GM23338 (cell line): ENCODE measurements around the gene NOTCH1. TPM values are rescaled to one million over a fixed set of nuclear protein-coding genes. Genes with fewer than 3 reads are reported as not detected.

Experiments
- ATAC-seq: fragments of 200-7000 bp; cut with Tn5 transposase; 3 replicates; pipeline ENCODE4 v1.9.1; 2020
- DNase-seq: peaks from one replicate; pipeline ENCODE4 v3.0.0-alpha.2; 2015; ENCODE audit warnings: low spot score
- H2AFZ ChIP-seq: fragments of 200-600 bp; sonication (generic); 2 replicates; pipeline ENCODE4 v1.8.0; 2016; ENCODE audit warnings: antibody characterized with exemption, mild to moderate bottlenecking, moderate library complexity
- H3F3A ChIP-seq: fragments of 200-600 bp; sonication (generic); replicated peaks from 2 replicates; pipeline ENCODE4 v1.8.0; 2017; ENCODE audit warnings: antibody characterized with exemption, mixed run types, low read depth
- H3K27ac ChIP-seq: fragments of 200-600 bp; sonication (generic); 2 replicates; pipeline ENCODE4 v1.6.1; 2016; ENCODE audit warnings: low read depth
- H3K27me3 ChIP-seq: fragments of 200-600 bp; sonication (generic); 2 replicates; pipeline ENCODE4 v1.8.0; 2016; ENCODE audit warnings: mild to moderate bottlenecking, mixed run types, moderate library complexity; ENCODE audit not compliant: insufficient read depth
- H3K36me3 ChIP-seq: fragments of 200-600 bp; sonication (generic); 2 replicates; pipeline ENCODE4 v1.8.0; 2016; ENCODE audit warnings: mild to moderate bottlenecking; ENCODE audit not compliant: insufficient read depth
- H3K4me1 ChIP-seq: fragments of 200-600 bp; sonication (generic); 2 replicates; pipeline ENCODE4 v1.8.0; 2016; ENCODE audit warnings: mild to moderate bottlenecking, moderate library complexity; ENCODE audit not compliant: insufficient read depth
- H3K4me2 ChIP-seq: fragments of 200-600 bp; sonication (generic); 2 replicates; pipeline ENCODE4 v1.7.1; 2017; ENCODE audit warnings: mixed run types
- H3K4me3 ChIP-seq: fragments of 200-600 bp; sonication (generic); 2 replicates; pipeline ENCODE4 v1.6.1; 2016; ENCODE audit warnings: mixed run types
- H3K79me2 ChIP-seq: fragments of 200-600 bp; sonication (generic); replicated peaks from 2 replicates; pipeline ENCODE4 v1.8.0; 2017; ENCODE audit warnings: mild to moderate bottlenecking; ENCODE audit not compliant: insufficient read depth
- H3K9me2 ChIP-seq: fragments of 200-600 bp; sonication (generic); 2 replicates; pipeline ENCODE4 v1.8.0; 2017; ENCODE audit not compliant: insufficient read depth
- H4K20me1 ChIP-seq: fragments of 200-600 bp; sonication (generic); replicated peaks from 2 replicates; pipeline ENCODE4 v1.8.0; 2017; ENCODE audit warnings: mild to moderate bottlenecking; ENCODE audit not compliant: insufficient read depth
- H3K27ac Mint-ChIP-seq: 2 replicates; pipeline ENCODE4 v1.8.0; 2020; ENCODE audit warnings: inconsistent platforms, mild to moderate bottlenecking, moderate library complexity, mixed read lengths
- H3K27me3 Mint-ChIP-seq: 3 replicates; pipeline ENCODE4 v1.8.0; 2022; ENCODE audit warnings: low read depth, mild to moderate bottlenecking, moderate library complexity, mixed read lengths, inconsistent platforms; ENCODE audit not compliant: insufficient read depth, poor library complexity
- H3K36me3 Mint-ChIP-seq: 3 replicates; pipeline ENCODE4 v1.8.0; 2021; ENCODE audit warnings: low read depth, mild to moderate bottlenecking, inconsistent platforms, moderate library complexity, mixed read lengths
- H3K4me1 Mint-ChIP-seq: 3 replicates; pipeline ENCODE4 v1.8.0; 2020; ENCODE audit warnings: mild to moderate bottlenecking, inconsistent platforms, mixed read lengths
- H3K4me3 Mint-ChIP-seq: 3 replicates; pipeline ENCODE4 v1.8.0; 2021; ENCODE audit warnings: moderate library complexity, mild to moderate bottlenecking, inconsistent platforms, mixed read lengths
- H3K9me3 Mint-ChIP-seq: 3 replicates; pipeline ENCODE4 v1.8.0; 2020; ENCODE audit warnings: moderate library complexity, mild to moderate bottlenecking, inconsistent platforms, mixed read lengths
- CREB1 ChIP-seq: fragments of 250-450 bp; sonication (Bioruptor Pico); IDR thresholded peaks from 2 replicates; pipeline ENCODE4 v1.5.0; 2020; ENCODE audit warnings: low read depth, mild to moderate bottlenecking, moderate library complexity
- CTCF ChIP-seq, 2 experiments: fragments of 200-600 bp in 1 of 2; sonication (generic) in 1 of 2; conservative IDR thresholded peaks; 2 replicates each; pipeline versions ENCODE4 v1.5.1 to v1.6.1; 2016 to 2017; ENCODE audit warnings: antibody characterized with exemption in 2 of 2, low read depth in 2 of 2, mild to moderate bottlenecking in 2 of 2, moderate library complexity in 1 of 2
- ETS1 ChIP-seq: IDR thresholded peaks from 2 replicates; pipeline ENCODE4 v1.6.1; 2016; ENCODE audit warnings: antibody characterized with exemption
- EZH2 ChIP-seq: fragments of 200-600 bp; sonication (generic); IDR thresholded peaks from one replicate; pipeline ENCODE4 v1.8.0; 2017; ENCODE audit warnings: antibody characterized with exemption, mild to moderate bottlenecking, low read depth; ENCODE audit not compliant: unreplicated experiment
- EZH2phosphoT487 ChIP-seq: fragments of 200-600 bp; sonication (generic); IDR thresholded peaks from one replicate; pipeline ENCODE4 v1.8.1; 2018; ENCODE audit warnings: antibody characterized with exemption; ENCODE audit not compliant: unreplicated experiment
- JUNB ChIP-seq: IDR thresholded peaks from one replicate; pipeline ENCODE4 v1.6.1; 2016; ENCODE audit warnings: antibody characterized with exemption; ENCODE audit not compliant: unreplicated experiment
- NANOG ChIP-seq: IDR thresholded peaks from 2 replicates; pipeline ENCODE4 v1.6.1; 2016; ENCODE audit warnings: antibody characterized with exemption, borderline replicate concordance
- POLR2AphosphoS5 ChIP-seq: IDR thresholded peaks from 2 replicates; pipeline ENCODE4 v1.6.1; 2016; ENCODE audit warnings: antibody characterized with exemption, low read depth
- REST ChIP-seq: IDR thresholded peaks from one replicate; pipeline ENCODE4 v1.6.1; 2018; ENCODE audit warnings: antibody characterized with exemption; ENCODE audit not compliant: unreplicated experiment
- STAT1 ChIP-seq: IDR thresholded peaks from one replicate; pipeline ENCODE4 v1.6.1; 2016; ENCODE audit warnings: antibody characterized with exemption; ENCODE audit not compliant: unreplicated experiment
- ZNF114 ChIP-seq: fragments of 250-450 bp; sonication (Bioruptor Pico); IDR thresholded peaks from 2 replicates; pipeline ENCODE4 v1.5.0; 2020; ENCODE audit warnings: mild to moderate bottlenecking, moderate library complexity
- ZNF331 ChIP-seq: fragments of 250-450 bp; sonication (Bioruptor Pico); IDR thresholded peaks from 2 replicates; pipeline ENCODE4 v1.5.0; 2020; ENCODE audit warnings: low read depth, mild to moderate bottlenecking, moderate library complexity
- ZNF462 ChIP-seq: fragments of 250-450 bp; sonication (Bioruptor Pico); IDR thresholded peaks from 2 replicates; pipeline ENCODE4 v1.5.0; 2020; ENCODE audit warnings: mild to moderate bottlenecking, moderate library complexity
- polyA plus RNA-seq: library from polyadenylated mRNA; unstranded; fragments of >200 nt; fragmentation: Nextera tagmentation; extraction: Ambion mirVana; gene quantifications from 2 replicates; pipeline ENCODE4 v1.2.1, GENCODE V29; 2016
- total RNA-seq: library from RNA; depleted of rRNA; stranded (reverse); fragments of >200 nt; shearing (Covaris generic); gene quantifications from 2 replicates; pipeline ENCODE4 v1.2.3, GENCODE V29; 2014

NOTCH1 gene
- total and polyA plus RNA-seq, 2 experiments from 2014 or later, result 9.9 to 97.2 TPM

GRCh38 chr9:136497916-136498695 is 47.7 kb downstream of the NOTCH1 start:
- no peak for TF ChIP-seq NANOG
- TF ChIP-seq ZNF462 (CRISPR knock-in tag), result no peak
- no peak for TF ChIP-seq JUNB
- TF ChIP-seq EZH2, result no peak
- no peak for TF ChIP-seq POLR2AphosphoS5
- no peak for TF ChIP-seq ZNF331 (CRISPR knock-in tag)
- no peak for TF ChIP-seq EZH2phosphoT487
- no peak for TF ChIP-seq REST
- no peak for TF ChIP-seq ZNF114 (CRISPR knock-in tag)
- no peak for TF ChIP-seq ETS1
- TF ChIP-seq CTCF (conservative IDR thresholded peaks at IDR 0.05; ENCODE audit: low read depth in 2 of 2), result no peak
- no peak for TF ChIP-seq CREB1 (CRISPR knock-in tag)
- TF ChIP-seq STAT1, result no peak
- Histone ChIP-seq H2AFZ (no peak overlapping the region), H3K27ac (no peak overlapping the region), H3F3A (0 out of 2 replicates have a peak, but pooled peaks cover 2% of the 10 kb centered on the region), H3K79me2 (no peaks in the 10 kb centered on the region), H3K4me1 (no peaks in the 10 kb centered on the region), H3K4me2 (no peak overlapping the region), H3K27me3 (no peaks in the 10 kb centered on the region), H4K20me1 (no peaks in the 10 kb centered on the region), H3K9me2 (no peaks in the 10 kb centered on the region), H3K36me3 (peaks cover 9% of the 10 kb centered on the region; the same call in 1 of the 2 replicates), H3K4me3 (no peak overlapping the region)
- Mint-ChIP-seq H3K36me3 (peaks cover 37% of the 10 kb centered on the region), H3K4me3 (no peak overlapping the region), H3K9me3 (no peaks in the 10 kb centered on the region; the same call in 2 of the 3 replicates), H3K27me3 (peaks cover 9% of the 10 kb centered on the region), H3K4me1 (no peaks in the 10 kb centered on the region; the same call in 2 of the 3 replicates), H3K27ac (no peak overlapping the region)
- ATAC-seq (no peak), DNase-seq (no peak)
